HG02943 (cell line): ENCODE data around the gene DMRT1.

Experiments
- ATAC-seq: cut with Tn5 transposase; IDR thresholded peaks from one replicate; pipeline ENCODE4 v1.9.1; 2021; ENCODE audit warnings: mild to moderate bottlenecking, low read depth, moderate library complexity; ENCODE audit not compliant: unreplicated experiment

DMRT1 gene

DNA sequence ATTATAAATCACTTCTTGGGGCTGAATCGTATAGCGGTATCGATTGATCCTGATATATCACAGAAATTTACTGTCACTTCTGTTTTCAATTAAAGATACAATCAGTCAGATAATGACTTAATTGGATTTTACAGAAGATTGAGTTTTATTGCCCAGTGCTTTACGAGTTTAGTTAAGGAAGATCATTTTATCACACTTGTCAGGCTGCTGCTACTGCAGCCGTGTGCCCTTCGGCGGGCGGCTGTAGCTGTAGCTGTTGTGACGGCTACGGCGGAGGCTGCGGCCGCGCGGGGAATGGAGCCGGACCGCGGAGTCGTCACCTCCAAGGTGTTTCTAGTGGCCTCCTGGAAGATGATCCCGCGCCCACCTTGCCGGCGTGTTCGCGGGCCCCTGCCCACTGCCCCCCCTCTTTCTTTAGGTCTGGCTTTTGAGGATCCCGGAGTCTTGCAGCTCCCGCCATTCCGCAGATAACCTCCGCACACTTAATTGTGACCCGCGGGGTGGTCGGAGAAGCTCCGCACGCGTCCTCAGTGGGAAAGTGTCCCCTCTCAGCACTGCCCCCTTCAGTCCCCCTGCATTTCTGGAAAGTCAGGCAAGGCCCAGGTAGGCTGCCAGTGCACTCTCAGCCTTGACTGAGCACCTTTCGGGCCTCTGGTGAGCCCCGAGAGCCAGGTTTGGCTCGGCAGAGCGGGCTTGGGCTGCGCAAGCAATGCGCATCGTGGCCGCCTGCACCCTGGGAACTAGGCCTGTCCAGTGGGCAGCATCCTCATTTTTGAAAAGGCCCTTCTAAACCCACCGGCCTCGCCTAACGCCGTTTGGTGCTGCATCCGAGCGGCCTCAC is 128.0 kb downstream of the DMRT1 start:
- ATAC-seq: no peak

DNA sequence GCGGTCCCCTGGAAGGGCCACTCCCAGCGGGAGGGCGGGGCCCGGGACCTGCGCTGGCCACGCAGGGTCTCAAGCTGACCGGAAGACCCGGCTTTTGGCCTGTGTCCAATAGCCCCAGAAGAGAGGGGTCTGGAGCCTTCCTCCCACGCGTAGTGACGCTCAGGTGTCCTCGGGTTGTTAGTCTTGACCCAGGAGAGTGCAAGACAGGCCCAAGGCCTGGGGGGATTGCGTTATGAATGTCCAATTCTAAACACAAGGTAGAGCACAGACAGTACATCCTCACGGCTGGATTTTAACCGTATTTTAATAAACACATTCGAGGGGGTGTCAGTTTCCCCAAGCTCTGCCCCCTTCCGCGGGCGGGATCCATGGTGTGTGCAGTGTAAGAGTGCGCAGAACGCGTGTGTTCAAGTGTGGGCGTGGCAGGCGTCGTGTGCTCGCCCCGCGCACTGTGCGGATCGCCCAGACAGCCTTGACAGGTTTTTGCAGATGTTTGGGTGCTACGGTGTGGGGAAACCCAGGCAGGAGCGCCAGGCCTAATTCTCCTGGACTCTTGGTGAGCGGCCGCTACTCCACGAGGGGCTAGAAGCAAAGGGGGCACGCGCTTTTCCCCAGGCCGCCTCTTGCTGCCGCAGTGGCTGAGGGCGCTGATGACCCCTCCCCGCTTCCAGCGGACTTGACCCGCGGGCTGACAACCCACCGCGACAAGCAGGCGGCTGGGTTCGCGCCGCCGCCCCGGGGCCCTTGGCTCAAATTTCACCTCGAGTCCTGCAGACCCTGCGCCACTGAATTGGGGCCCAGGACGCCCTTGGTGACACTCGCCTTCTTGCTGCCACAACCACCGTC is 128.9 kb downstream of the DMRT1 start:
- no peak for ATAC-seq

DNA sequence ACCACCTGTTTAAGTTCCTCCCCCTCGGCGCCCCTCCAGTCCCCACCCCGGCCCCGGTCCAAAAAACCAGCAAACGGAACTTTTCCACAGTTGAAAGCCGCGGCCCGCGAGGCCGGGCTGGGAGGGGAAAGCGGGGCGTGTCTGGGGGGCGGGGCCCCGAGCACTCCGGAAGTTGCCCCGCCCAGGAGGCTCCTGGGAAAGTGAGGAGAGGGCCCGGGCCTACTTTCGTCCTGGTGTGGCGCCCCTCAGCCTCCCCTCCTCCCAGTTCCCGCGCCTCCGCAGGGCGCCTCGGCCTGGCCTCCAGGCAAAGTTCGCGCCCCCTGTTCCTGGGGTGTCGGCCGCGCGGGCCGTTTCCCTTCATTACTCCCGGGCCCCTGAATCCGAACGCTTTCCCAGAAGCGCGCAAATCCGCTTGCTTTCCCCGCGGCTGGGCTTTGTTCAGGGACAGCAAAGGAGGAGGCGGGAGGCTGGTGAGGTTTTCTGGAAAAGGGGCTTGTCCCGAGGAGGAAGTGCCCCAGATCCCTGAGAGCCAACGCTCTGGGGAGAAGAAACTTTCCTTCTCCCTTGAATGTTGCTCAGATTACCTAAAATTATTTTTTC is 130.5 kb downstream of the DMRT1 start:
- ATAC-seq: no peak

DNA sequence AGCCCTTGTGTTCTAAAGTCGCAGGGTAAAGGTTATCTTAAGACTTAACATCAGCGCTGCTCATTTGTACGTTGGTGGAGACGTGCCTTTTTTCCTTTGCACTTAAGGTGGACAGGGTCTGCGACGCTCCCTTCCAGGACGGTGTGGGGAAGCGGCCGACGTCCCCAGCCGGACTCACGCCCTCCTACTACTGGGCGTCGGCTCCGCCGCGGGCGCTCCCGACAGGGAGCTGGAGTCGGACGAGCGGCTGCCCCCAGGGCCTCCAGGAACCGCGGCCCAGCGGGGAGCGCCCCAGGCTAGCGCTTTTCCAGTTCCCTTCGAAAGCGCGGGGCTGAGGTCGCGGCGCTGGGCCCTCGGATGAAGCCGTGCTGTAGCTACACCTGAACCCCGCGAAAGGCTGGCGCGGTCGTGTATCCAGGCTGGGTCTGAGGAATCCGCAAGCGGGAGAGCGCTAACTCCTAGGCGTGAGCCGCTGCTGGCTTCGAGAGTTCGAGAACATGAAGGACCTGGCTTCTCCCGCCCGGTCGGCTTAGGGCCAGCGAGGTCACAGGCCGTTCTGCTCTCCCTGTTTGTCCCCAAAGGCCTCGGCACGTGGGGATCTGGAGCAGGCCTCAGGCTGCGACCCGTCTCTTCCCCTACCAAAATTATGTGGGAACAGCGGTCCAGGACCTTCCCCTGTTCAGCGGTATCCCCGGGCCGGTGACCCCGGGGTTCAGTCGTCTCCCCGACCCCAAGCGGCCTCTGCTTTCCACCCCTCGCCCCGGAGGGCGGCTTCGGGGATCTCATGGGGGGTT is 131.2 kb downstream of the DMRT1 start:
- ATAC-seq: no peak

DNA sequence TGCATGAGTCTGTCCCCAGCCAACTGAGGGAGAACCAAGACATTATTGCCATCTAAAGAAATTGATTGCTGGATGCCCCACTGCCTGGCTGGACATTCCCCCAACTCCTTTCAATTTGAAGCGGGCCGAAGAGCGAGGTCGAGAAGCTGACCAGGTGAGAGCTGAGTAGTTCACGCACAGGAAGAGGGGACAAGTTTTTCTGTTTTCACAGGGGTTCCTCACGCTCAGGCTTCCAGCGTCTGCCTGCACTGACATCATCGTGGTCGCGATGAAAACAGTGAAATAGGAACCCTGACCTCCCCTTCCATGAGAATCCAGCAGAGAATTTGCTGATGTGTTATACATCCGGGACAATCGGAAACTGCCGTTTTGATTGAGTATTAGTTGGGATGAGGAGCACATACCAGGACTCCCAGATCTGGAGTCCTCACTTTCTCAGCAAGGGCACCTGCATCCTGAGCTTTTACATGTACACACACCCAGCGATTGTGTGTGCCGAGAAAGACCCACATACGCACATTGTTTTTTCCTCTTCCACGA is 131.9 kb downstream of the DMRT1 start:
- no peak for ATAC-seq

DNA sequence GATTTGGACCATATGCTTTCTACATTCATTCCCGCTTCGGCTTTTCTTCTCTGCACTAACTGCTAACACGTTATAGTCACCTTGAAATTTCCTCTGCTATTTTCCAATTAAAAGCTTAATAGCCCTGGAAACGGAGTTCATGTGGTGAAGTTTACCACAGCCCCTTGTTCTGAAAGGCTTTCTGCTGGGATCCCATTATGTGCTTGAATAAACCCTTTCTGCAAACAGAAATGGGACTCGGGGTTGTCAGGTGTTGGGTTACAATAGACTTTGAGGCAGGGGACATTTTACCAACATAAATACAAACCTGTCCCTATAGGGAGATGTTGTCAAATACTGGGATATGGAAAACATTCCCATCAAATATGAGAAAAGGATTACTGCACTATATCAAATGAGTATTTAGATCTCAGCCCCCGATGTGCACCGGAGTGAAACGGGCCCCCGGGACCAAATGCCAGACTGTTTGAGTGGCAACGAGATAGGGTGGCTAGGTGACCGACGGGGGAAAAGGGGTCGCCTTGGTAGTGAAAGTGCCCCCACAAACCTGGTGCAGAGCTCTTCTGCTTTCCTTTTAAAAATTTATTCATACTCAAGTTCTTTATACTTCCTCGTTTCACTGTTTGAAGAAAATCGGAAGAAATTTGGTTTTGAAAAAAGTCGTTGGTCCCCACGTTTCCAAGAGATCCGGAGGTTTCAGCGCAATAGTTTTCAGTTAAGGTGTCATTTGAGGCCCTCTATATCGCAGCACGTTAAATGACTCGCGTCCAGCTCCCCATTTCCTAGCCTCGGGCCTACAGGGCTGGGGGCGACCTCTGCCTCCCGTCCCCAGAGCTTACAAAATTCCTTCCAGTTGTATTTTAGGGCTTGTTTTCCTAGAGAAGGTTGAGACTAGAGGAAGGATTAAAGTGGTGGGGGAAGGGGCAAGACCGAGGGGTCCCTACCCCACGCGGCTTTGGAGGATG is 132.8 kb downstream of the DMRT1 start:
- ATAC-seq: no peak

DNA sequence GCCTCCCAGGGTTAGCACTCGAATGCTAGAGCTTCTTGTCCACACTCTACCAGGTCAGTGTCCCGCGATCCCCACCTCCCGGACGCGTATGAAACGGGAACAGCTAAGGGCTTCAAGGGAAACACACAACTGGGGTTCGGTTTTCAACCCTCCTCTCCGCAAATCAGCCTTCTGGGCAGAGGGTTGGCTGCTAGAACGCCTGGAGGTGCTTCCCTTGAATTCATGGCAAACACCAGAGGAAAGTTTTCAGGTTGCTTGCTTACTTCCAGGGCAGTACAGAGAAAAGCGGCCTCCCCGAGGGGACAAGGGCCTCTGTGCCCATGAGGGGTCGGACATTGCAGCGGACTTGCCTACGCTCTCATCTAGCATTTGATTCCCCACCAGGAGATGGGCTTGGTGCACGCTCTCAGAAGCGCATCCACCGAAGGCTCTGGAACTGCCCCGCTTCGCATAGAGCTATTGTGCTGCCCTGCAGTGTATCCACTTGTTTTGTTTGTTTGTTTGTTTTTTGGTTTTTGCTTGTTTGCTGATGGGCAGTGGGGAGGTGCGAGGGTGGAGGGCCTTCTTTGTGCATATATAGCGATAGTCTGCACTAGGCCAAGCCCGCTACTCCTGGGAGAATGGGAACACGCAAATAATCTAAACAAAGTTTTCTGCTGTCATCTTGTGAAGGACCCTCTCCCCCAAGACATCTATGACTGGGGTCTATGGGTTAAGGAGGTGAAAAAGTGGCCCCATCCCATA is 133.7 kb downstream of the DMRT1 start:
- ATAC-seq: no peak

DNA sequence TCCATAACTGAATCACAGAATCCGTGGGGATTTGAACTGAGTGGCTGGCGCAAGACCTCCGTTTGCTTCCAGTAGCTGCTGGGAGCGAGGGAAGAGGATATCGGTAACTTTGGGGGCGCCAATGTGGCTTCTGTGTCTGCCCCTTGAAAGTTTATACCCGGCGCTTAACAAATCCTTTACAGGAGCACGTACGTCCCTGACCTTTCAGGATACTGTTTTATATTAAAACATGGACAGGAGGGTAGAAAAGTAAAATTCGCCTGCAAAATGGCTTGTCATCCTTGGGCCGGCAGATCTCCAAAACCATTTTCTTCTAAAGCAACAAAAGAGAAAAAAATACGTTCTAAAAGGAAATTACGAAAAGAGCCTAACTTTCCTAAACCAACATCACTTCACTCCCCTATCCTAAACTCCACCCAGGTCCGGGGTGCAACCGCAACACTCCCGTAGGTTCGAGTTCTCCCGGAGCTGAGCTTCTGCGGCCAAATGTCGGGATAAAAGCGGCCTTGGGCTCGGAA is 134.3 kb downstream of the DMRT1 start:
- ATAC-seq: no peak

DNA sequence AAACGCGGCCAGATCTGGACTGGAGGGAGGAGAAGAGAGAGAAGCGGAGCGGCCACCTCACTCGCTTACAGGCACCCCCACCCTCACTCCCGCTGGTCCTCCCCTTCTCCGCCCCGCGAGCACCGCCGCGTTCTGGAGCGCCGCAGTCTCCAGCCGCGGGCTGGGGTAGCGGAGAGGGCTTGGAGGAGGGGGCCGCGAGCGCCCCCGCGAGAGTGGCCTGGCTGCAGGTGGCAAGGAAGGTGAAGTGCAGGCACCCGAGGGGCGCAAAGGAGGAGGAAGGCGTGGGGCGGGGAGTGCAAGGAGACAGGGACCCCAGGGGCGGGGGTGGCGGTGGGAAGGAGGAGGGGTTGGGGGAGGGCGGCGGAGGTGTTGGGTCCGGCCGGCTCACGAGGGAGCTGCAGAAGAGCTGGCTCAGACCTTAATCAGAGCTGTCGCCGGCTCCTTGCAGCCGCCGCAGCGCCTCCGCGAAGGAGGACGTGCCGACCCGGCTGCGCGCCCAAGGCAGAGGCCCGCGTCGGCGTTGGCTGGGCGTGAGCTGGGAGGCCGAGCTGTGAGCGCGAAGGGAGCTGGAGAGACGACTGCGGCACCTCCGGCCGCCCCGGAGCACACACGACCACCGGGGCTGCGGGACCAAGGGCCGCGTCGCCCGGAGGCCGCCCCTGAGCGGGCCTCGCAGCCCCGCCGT is 134.9 kb downstream of the DMRT1 start, which contains the start of gene DMRT3:
TSS of gene DMRT3 (plus strand) at position 398 of the 685 bp plus-strand sequence. CDS start 347 bp downstream, outside the sequence.
- ATAC-seq: no peak

DNA sequence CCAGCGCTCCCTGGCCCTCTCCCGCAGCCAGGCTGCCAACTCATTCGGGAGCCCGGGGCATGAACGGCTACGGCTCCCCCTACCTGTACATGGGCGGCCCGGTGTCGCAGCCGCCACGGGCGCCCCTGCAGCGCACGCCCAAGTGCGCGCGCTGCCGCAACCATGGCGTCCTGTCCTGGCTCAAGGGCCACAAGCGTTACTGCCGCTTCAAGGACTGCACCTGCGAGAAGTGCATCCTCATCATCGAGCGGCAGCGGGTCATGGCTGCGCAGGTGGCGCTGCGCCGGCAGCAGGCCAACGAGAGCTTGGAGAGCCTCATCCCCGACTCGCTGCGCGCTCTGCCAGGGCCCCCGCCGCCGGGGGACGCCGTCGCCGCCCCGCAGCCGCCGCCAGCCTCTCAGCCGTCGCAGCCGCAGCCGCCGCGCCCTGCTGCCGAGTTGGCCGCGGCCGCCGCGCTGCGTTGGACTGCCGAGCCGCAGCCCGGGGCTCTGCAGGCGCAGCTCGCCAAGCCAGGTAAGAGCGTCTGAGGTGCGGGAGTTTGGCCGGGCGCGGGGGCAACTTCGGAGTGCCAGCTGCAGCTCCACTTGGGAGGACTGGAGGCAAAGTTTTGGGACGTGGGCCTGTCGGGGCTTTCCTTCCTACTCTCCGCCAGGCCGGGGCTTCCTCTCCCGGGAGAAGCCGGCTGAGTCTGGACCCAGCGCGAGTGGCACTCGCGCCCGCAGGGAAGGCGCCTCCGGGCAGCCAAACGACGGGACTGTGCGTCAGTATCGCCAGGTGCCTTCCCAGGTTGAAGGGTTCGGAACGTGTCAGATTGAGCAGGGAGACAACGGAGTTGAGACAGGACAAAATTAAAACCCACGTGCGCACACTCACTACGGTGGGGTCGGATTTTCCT is 135.7 kb downstream of the DMRT1 start:
- no peak for ATAC-seq

DNA sequence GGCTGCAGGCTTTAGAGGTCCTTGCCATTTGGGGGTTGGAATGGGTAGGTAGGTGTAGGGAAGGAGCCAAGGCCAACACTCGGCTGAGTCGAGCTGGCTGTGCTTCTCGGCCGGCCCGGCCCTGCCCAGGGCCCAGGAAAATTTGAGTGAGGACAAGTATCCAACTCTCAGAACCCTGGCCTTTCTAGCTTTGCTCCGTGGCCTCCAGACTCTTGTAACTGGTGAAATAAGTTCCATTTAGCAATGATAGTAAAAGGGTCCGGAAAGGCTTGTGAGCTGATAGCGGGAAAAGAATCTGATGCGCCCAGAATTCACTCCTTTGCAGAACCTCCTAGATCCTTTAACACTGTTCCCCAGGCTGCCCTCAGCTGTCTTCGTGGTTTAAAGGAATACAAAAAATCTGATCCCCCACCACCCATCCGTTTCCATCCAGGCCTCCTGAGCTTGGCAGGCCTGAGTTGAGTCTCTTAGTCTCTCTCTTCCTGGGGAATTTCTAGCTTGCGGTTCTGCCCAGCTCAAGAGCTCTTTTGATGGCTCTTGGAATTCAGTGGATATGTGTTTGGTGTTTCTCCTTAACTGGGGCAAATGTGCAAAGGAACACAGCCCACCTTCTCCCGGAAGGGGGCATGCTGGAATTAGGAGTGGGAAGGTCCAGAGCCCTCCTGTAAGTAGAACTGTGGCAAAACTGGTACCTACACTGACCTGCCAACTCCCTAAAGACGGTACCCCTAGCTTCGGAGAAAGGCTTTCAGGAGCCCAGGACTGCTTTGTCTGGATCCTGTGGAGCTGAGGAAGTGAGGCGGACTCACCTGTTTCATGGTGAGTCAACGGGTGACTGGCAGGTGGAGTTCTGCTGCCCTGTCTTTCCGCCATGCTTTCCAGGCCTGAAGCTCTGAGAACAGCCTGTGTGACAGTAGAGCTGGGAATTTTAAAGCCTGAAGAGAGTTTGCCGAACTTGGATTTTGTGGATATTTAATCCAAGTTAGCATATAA is 136.6 kb downstream of the DMRT1 start:
- ATAC-seq: no peak

DNA sequence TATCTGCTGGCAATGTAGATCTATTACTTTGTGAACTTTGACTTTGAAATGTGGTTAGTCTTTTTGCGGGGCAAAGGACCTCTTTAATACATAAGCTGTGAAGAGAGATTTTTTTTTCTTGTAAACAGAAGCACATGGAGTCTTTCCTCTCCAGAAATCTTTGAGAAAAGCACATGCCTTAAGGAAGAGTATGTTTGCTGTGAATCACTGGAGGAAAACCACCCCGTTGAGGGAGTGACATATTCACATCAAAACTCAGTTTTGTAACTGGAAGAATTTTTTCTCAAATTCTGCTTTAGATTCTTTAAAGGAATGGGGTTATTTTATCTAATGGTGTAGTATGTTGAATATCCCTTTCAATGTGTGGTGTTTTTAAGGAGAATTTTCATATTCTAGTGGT is 138.5 kb downstream of the DMRT1 start:
- ATAC-seq: no peak

DNA sequence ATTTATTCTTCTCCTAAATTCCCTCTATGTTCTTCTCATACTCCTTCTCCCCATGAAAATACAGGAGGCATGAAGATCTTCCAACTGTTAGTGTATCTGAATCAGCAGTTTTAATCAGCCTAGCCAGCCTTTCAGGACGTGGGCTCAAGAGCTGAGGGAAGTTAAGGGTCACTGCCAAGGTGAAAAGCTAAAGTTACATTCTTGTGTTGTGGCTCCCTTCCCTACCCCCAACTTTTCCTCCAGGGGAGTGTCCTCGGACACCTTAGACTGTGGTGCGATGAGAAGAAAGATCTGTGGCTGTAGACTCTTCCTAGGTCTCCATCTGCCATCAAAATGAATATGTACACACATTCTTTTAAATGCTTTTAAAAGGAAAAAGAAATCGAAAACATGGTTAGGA is 139.1 kb downstream of the DMRT1 start:
- no peak for ATAC-seq

DNA sequence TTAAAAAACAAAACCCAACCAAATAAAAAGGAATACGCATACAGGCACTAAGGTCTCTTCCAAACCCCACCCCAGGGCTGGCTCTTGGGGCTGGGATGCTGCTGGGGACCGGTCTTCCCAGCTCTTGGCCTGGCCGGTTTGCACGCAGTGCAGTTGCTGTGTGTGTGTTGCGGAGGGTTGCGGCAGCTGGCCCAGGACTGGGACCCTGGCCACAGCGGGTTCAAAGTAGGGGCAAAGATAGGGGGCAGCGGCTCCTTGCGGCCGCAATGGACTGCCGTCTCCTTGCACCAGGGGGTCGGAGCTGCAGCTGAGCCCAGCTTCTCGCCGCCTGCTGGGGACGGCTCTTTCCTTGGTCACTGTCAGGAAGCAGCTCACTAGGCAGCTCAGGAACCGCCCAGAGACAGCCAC is 140.0 kb downstream of the DMRT1 start:
- ATAC-seq: no peak
